Fibroblast of mammary gland (primary cell): ENCODE results near the gene PHPT1.
"Not testable (repeated sequence)": the region's sequence is repeated elsewhere in the genome, so short reads cannot be mapped to it uniquely, and the experiment has no call there.

Experiments used
- DNase-seq: peaks from one replicate; pipeline ENCODE4 v3.0.0-alpha.2; 2010; ENCODE audit warnings: low read depth
- H3K4me3 ChIP-seq: 2 replicates; pipeline ENCODE4 v1.5.1; 2011; ENCODE audit warnings: low read depth, mild to moderate bottlenecking, low read length, moderate library complexity; ENCODE audit not compliant: control insufficient read depth
- TF ChIP-seq, protein P1 (sequence below): conservative IDR thresholded peaks from 2 replicates; pipeline ENCODE4 v1.5.1; 2011; ENCODE audit warnings: low read depth, low read length, inconsistent platforms; ENCODE audit not compliant: control insufficient read depth, insufficient read depth

The PHPT1 gene

GRCh38 chr9:136840140-136840876 is 8.9 kb upstream of the PHPT1 start:
- H3K4me3 ChIP-seq: no peak overlapping the region
- TF ChIP-seq, protein P1, sequence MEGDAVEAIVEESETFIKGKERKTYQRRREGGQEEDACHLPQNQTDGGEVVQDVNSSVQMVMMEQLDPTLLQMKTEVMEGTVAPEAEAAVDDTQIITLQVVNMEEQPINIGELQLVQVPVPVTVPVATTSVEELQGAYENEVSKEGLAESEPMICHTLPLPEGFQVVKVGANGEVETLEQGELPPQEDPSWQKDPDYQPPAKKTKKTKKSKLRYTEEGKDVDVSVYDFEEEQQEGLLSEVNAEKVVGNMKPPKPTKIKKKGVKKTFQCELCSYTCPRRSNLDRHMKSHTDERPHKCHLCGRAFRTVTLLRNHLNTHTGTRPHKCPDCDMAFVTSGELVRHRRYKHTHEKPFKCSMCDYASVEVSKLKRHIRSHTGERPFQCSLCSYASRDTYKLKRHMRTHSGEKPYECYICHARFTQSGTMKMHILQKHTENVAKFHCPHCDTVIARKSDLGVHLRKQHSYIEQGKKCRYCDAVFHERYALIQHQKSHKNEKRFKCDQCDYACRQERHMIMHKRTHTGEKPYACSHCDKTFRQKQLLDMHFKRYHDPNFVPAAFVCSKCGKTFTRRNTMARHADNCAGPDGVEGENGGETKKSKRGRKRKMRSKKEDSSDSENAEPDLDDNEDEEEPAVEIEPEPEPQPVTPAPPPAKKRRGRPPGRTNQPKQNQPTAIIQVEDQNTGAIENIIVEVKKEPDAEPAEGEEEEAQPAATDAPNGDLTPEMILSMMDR: no peak
- DNase-seq: no peak

- DNase-seq: peak; percentile 37
- H3K4me3 ChIP-seq: no peak overlapping the region
- TF ChIP-seq, protein P1: no peak
Measured at GRCh38 chr9:136840877-136841645, 8.1 kb upstream of the PHPT1 start.

- H3K4me3 ChIP-seq, DNase-seq: not testable (repeated sequence)
Measured at GRCh38 chr9:136841646-136842379, 7.4 kb upstream of the PHPT1 start.

DNA sequence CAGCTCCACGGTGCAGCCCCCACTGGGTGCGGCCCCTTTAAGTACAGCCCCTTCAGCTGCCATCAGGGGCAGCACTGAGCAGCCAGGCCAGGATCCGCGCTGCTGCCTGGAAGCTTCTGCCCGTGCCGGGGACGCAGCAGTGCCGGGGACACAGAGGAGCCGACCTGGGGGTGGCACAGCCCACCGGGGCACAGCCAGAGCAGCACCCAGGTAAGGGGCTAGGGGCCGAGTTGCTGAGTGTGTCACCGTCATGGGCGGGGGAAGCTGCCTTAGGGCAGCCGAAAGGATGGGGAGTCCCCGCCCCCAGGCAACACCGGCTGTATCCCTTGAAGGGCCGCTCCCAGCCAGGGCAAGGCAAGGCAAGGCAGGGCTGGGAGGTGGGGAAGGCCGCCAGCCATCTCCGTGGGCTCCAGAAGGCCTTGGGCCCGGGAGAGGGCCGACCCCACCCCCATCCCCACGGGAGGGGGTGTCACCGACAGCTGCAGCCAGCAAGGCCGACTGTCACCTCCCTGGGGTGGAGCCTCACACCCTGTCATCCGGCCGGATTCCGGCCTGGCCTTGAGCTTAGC is 6.7 kb upstream of the PHPT1 start, which contains the start of gene AJM1:
Gene AJM1, plus strand, starts transcription at position 99 of the 569 bp plus-strand sequence. CDS start 1,937 bp downstream, outside the sequence.
- TF ChIP-seq, protein P1: peak; percentile 75
- DNase-seq: peak; percentile 67
- H3K4me3 ChIP-seq: peak within 1 kb of the TSS; percentile 38

- not testable (repeated sequence) for DNase-seq, H3K4me3 ChIP-seq
Measured at GRCh38 chr9:136843159-136843800, 5.9 kb upstream of the PHPT1 start.

- H3K4me3 ChIP-seq, DNase-seq: not testable (repeated sequence)
Measured at GRCh38 chr9:136843801-136844740, 5.1 kb upstream of the PHPT1 start.

DNA sequence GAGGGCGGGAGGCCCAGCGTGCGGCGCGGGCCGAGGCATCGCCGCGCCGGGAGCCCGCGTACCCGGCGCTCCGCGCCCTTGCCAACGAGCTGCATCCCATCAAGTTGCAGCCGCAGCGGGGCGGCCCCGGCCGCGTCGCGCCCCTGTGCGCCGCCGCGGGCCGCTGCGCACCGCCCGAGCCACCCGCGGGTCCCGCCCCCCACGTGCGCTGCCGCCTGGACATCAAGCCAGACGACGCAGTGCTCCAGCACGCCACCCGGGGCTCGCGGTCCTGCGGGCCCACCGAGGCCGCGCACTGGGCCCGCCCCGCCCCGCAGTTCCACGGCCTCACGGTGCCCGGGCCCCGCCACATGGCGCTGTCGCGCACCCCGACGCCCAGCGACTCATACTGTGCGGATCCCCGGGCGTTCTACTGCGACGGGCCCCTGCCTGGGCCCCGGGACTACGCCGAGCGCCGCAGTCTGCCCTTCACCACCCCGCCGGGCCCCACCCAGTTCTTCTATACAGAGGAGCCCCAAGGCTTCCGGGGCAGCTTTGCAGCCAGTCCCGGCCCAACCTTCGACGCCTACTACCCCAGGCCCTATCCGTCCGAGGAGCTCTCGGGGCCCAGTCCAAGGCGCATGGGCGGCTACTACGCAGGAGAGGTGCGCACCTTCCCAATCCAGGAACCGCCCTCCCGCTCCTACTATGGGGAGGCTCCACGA is 4.3 kb upstream of the PHPT1 start:
- TF ChIP-seq, protein P1: no peak
- H3K4me3 ChIP-seq: no peak overlapping the region

More for the DNA sequence above, 4.3 kb upstream of the PHPT1 start:
- DNase-seq: no peak
